T47D (cell line): Measurements from ENCODE around the gene UBQLN4.
A peak's percentile ranks its signal among the peaks of the same experiment; 100 is the strongest.

Experiments
- DNase-seq, 2 experiments: peaks; one replicate each; pipeline versions ENCODE4 v3.0.0 to v3.0.0-alpha.2; 2011 to 2012; ENCODE audit warnings: low read depth in 1 of 2, low spot score in 1 of 2
- JUND ChIP-seq: IDR thresholded peaks from 2 replicates; pipeline ENCODE4 v1.6.1; 2012; ENCODE audit warnings: low read depth
- in situ Hi-C: cut with HindIII; loops from 2 replicates; pipeline ENCODE4 v1.10.0; 2016; ENCODE audit warnings: low sequenced_read_pairs, low pct_unique_long_range_greater_than_20kb

The UBQLN4 gene

GRCh38 chr1:156012051-156012817 lies 41.4 kb downstream of the UBQLN4 start:
- TF ChIP-seq JUND: no peak
- in situ Hi-C loops: no loop called here
- no peak for DNase-seq

- in situ Hi-C loops: no loop called here
- TF ChIP-seq JUND: no peak
- DNase-seq: no peak
Measured at GRCh38 chr1:156009404-156009803, 44.2 kb downstream of the UBQLN4 start.

GRCh38 chr1:156006666-156007376 lies 46.8 kb downstream of the UBQLN4 start:
- no peak for TF ChIP-seq JUND
- in situ Hi-C loops: no loop called here
- peak in 1 of 2 experiments; percentile 67 for DNase-seq

- in situ Hi-C loops: no loop called here
- TF ChIP-seq JUND: no peak
- peak in 1 of 2 experiments; percentile 53 for DNase-seq
Measured at GRCh38 chr1:156004843-156005584, 48.6 kb downstream of the UBQLN4 start.

GRCh38 chr1:156003923-156004188 lies 49.7 kb downstream of the UBQLN4 start:
- TF ChIP-seq JUND: no peak
- in situ Hi-C loops: no loop called here
- DNase-seq: no peak

GRCh38 chr1:156002188-156002911 lies 51.2 kb downstream of the UBQLN4 start:
- no peak for TF ChIP-seq JUND
- DNase-seq: peak in 1 of 2 experiments; percentile 40
- in situ Hi-C loops: no loop called here

GRCh38 chr1:156001662-156002171 lies 51.9 kb downstream of the UBQLN4 start:
- in situ Hi-C loops: no loop called here
- peak in 1 of 2 experiments; percentile 73 for DNase-seq
- TF ChIP-seq JUND: no peak

GRCh38 chr1:156001021-156001661 lies 52.5 kb downstream of the UBQLN4 start:
- no peak for TF ChIP-seq JUND
- peak in 1 of 2 experiments; percentile 79 for DNase-seq
- in situ Hi-C loops: no loop called here

GRCh38 chr1:155999964-156000363 lies 53.6 kb downstream of the UBQLN4 start:
- no peak for TF ChIP-seq JUND
- no peak for DNase-seq
- in situ Hi-C loops: no loop called here

GRCh38 chr1:155996166-155996565 lies 57.4 kb downstream of the UBQLN4 start:
- no peak for DNase-seq
- TF ChIP-seq JUND: no peak
- in situ Hi-C loops: no loop called here

- in situ Hi-C loops: no loop called here
- no peak for TF ChIP-seq JUND
- no peak for DNase-seq
Measured at GRCh38 chr1:155993595-155993994, 60.0 kb downstream of the UBQLN4 start.
